HepG2 (cell line): ENCODE results near the gene INTS1. TPM values are rescaled to one million over a fixed set of nuclear protein-coding genes. Genes with fewer than 3 reads are reported as not detected.

ENCODE experiments used
- CBX5 ChIP-seq: sonication (generic); formaldehyde crosslinking; IDR thresholded peaks from 2 replicates; pipeline ENCODE4 v1.4.0; 2020; ENCODE audit warnings: missing genetic modification reagents, borderline replicate concordance
- CREB1 ChIP-seq, 2 experiments: fragments of 450-650 bp in 1 of 2; IDR thresholded peaks; 2 replicates each; pipeline ENCODE4 v1.6.1; 2016 to 2017; ENCODE audit warnings: control low read depth in 1 of 2, mild to moderate bottlenecking in 1 of 2, missing compliant biosample characterization in 1 of 2, missing genetic modification characterization in 1 of 2
- DPF2 ChIP-seq: sonication (generic); formaldehyde crosslinking; IDR thresholded peaks from 2 replicates; pipeline ENCODE4 v1.4.0; 2020; ENCODE audit warnings: mild to moderate bottlenecking, low read depth, missing genetic modification reagents, borderline replicate concordance
- HMG20A ChIP-seq: IDR thresholded peaks from 2 replicates; pipeline ENCODE4 v1.6.1; 2016; ENCODE audit warnings: borderline replicate concordance
- KDM3A ChIP-seq: IDR thresholded peaks from 2 replicates; pipeline ENCODE4 v1.6.1; 2018; ENCODE audit warnings: low read depth, missing compliant biosample characterization
- NR2F2 ChIP-seq: IDR thresholded peaks from 2 replicates; pipeline ENCODE4 v1.6.1; 2012; ENCODE audit warnings: low read depth, inconsistent platforms, borderline replicate concordance
- TAF1 ChIP-seq: sonication (generic); formaldehyde crosslinking; IDR thresholded peaks from 2 replicates; pipeline ENCODE4 v1.4.0; 2020; ENCODE audit warnings: missing genetic modification reagents
- YY1 ChIP-seq: IDR thresholded peaks from 2 replicates; pipeline ENCODE4 v1.6.1; 2011; ENCODE audit warnings: low read length, low read depth, moderate library complexity, mild to moderate bottlenecking; ENCODE audit not compliant: insufficient read depth, insufficient replicate concordance
- ZBED4 ChIP-seq: sonication (generic); formaldehyde crosslinking; IDR thresholded peaks from 2 replicates; pipeline ENCODE4 v1.4.0; 2020; ENCODE audit warnings: missing genetic modification reagents, borderline replicate concordance
- ZNF101 ChIP-seq: sonication (generic); formaldehyde crosslinking; IDR thresholded peaks from 2 replicates; pipeline ENCODE4 v1.4.0; 2020; ENCODE audit warnings: mild to moderate bottlenecking, low read depth, missing genetic modification reagents, borderline replicate concordance
- ZNF121 ChIP-seq: sonication (generic); formaldehyde crosslinking; IDR thresholded peaks from 2 replicates; pipeline ENCODE4 v1.5.0; 2020; ENCODE audit warnings: mild to moderate bottlenecking, missing genetic modification reagents
- ZNF326 ChIP-seq: sonication (generic); formaldehyde crosslinking; IDR thresholded peaks from 2 replicates; pipeline ENCODE4 v1.4.0; 2020; ENCODE audit warnings: missing genetic modification reagents, borderline replicate concordance
- ZNF382 ChIP-seq: sonication (generic); formaldehyde crosslinking; IDR thresholded peaks from 2 replicates; pipeline ENCODE4 v1.5.0; 2020; ENCODE audit warnings: missing genetic modification reagents, mild to moderate bottlenecking, borderline replicate concordance
- ZNF562 ChIP-seq: sonication (generic); formaldehyde crosslinking; IDR thresholded peaks from 2 replicates; pipeline ENCODE4 v1.8.0; 2022; ENCODE audit warnings: missing genetic modification reagents, borderline replicate concordance
- ZNF564 ChIP-seq: sonication (generic); formaldehyde crosslinking; IDR thresholded peaks from 2 replicates; pipeline ENCODE4 v1.8.1; 2023; ENCODE audit warnings: mild to moderate bottlenecking, missing genetic modification reagents
- ZNF615 ChIP-seq: sonication (generic); formaldehyde crosslinking; IDR thresholded peaks from 2 replicates; pipeline ENCODE4 v1.5.0; 2020; ENCODE audit warnings: mild to moderate bottlenecking, missing genetic modification reagents, borderline replicate concordance
- ZNF670 ChIP-seq: sonication (generic); formaldehyde crosslinking; IDR thresholded peaks from 2 replicates; pipeline ENCODE4 v1.8.0; 2022; ENCODE audit warnings: mild to moderate bottlenecking, missing genetic modification reagents, borderline replicate concordance
- ZNF737 ChIP-seq: sonication (generic); formaldehyde crosslinking; IDR thresholded peaks from 2 replicates; pipeline ENCODE4 v1.5.0; 2020; ENCODE audit warnings: missing genetic modification reagents, mild to moderate bottlenecking, borderline replicate concordance
- ZNF781 ChIP-seq: sonication (generic); formaldehyde crosslinking; IDR thresholded peaks from 2 replicates; pipeline ENCODE4 v1.5.1; 2020; ENCODE audit warnings: borderline replicate concordance, mild to moderate bottlenecking, missing genetic modification reagents; ENCODE audit errors: not compliant biosample characterization
- polyA plus RNA-seq, 8 experiments: library from polyadenylated mRNA; depleted of rRNA in 3 of 8; stranded (reverse) in 7 of 8; unstranded in 1 of 8; fragments of >200 nt; fragmentation: Illumina TruSeq in 4 of 8; extraction: Trizol in 4 of 8; gene quantifications; 2 replicates each; pipeline versions ENCODE4 v1.2.1 to v1.2.3, GENCODE V29; 2011 to 2016; ENCODE audit warnings: low read depth in 4 of 8, missing spikeins in 1 of 8, mixed read lengths in 1 of 8; ENCODE audit not compliant: insufficient read depth in 1 of 8
- total RNA-seq, 5 experiments: library from RNA; depleted of rRNA; stranded (reverse); fragments of >200 nt; fragmentation: Illumina TruSeq; extraction: Trizol; gene quantifications; 2 replicates each; pipeline ENCODE4 v1.2.3, GENCODE V29; 2016; ENCODE audit warnings: low read depth in 1 of 5
- TF ChIP-seq, protein P1 (sequence below): sonication (generic); formaldehyde crosslinking; IDR thresholded peaks from 2 replicates; pipeline ENCODE4 v1.5.0; 2020; ENCODE audit warnings: missing genetic modification reagents
- TF ChIP-seq, protein P2 (sequence below): sonication (generic); formaldehyde crosslinking; IDR thresholded peaks from 2 replicates; pipeline ENCODE4 v1.4.0; 2020; ENCODE audit warnings: missing genetic modification reagents, low read depth, mild to moderate bottlenecking, borderline replicate concordance
- TF ChIP-seq, protein P3 (sequence below): sonication (generic); formaldehyde crosslinking; IDR thresholded peaks from 2 replicates; pipeline ENCODE4 v1.4.0; 2020; ENCODE audit warnings: mild to moderate bottlenecking, missing genetic modification reagents

INTS1 gene
- total and polyA plus RNA-seq, 2 of the 13 experiments (the other 11 are each of a cell fraction or from before 2014, with no cell fraction given), result 13.7 to 29.0 TPM

- TF ChIP-seq ZNF326 (CRISPR knock-in tag), result no peak
- TF ChIP-seq ZNF564 (CRISPR knock-in tag), result 0 out of 2 replicates have a peak, but pooled peaks have one; percentile 34
- no peak; the same call in 1 of the 2 replicates for TF ChIP-seq CREB1 (IDR thresholded peaks at IDR 0.05)
- no peak for TF ChIP-seq CREB1 (CRISPR knock-in tag; IDR thresholded peaks at IDR 0.05)
- TF ChIP-seq, protein P1, sequence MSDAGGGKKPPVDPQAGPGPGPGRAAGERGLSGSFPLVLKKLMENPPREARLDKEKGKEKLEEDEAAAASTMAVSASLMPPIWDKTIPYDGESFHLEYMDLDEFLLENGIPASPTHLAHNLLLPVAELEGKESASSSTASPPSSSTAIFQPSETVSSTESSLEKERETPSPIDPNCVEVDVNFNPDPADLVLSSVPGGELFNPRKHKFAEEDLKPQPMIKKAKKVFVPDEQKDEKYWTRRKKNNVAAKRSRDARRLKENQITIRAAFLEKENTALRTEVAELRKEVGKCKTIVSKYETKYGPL (CRISPR knock-in tag), result no peak
- TF ChIP-seq NR2F2, result peak; percentile 36; the same call in 1 of the 2 replicates
- no peak for TF ChIP-seq ZNF562 (CRISPR knock-in tag)
- TF ChIP-seq ZNF737, result no peak
- TF ChIP-seq KDM3A (CRISPR knock-in tag), result peak; percentile 43; the same call in 1 of the 2 replicates
- TF ChIP-seq YY1, result peak; percentile 89
- TF ChIP-seq ZNF382 (CRISPR knock-in tag), result no peak
- TF ChIP-seq ZNF615, result no peak
- peak; percentile 98 for TF ChIP-seq ZBED4 (CRISPR knock-in tag)
- TF ChIP-seq ZNF101 (CRISPR knock-in tag), result 0 out of 2 replicates have a peak, but pooled peaks have one; percentile 49
- TF ChIP-seq HMG20A (CRISPR knock-in tag), result 0 out of 2 replicates have a peak, but pooled peaks have one; percentile 16
- TF ChIP-seq, protein P2, sequence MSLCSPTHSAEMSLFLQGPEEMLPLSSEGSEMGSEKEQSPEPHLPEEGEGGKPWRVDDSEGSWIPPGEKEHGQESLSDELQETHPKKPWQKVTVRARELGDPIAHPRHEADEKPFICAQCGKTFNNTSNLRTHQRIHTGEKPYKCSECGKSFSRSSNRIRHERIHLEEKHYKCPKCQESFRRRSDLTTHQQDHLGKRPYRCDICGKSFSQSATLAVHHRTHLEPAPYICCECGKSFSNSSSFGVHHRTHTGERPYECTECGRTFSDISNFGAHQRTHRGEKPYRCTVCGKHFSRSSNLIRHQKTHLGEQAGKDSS (CRISPR knock-in tag), result peak; percentile 70
- TF ChIP-seq DPF2 (CRISPR knock-in tag), result no peak
- TF ChIP-seq, protein P3, sequence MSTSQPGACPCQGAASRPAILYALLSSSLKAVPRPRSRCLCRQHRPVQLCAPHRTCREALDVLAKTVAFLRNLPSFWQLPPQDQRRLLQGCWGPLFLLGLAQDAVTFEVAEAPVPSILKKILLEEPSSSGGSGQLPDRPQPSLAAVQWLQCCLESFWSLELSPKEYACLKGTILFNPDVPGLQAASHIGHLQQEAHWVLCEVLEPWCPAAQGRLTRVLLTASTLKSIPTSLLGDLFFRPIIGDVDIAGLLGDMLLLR (CRISPR knock-in tag), result peak; percentile 32; the same call in 1 of the 2 replicates
- TF ChIP-seq CBX5 (CRISPR knock-in tag), result 0 out of 2 replicates have a peak, but pooled peaks have one; percentile 9
- TF ChIP-seq ZNF670 (CRISPR knock-in tag), result peak; percentile 30; the same call in 1 of the 2 replicates
- TF ChIP-seq TAF1 (CRISPR knock-in tag), result peak; percentile 77
- TF ChIP-seq ZNF121 (CRISPR knock-in tag), result peak; percentile 87
- TF ChIP-seq ZNF781 (CRISPR knock-in tag), result no peak
Observed at GRCh38 chr7:1503816-1504775, at the start of gene INTS1 (continued).
